SK-N-MC (cell line): ENCODE results near the gene CSGALNACT2.

Experiments
- EZH2 ChIP-seq: fragments of 200-600 bp; sonication (generic); IDR thresholded peaks from one replicate; pipeline ENCODE4 v1.6.1; 2017; ENCODE audit warnings: antibody characterized with exemption
- POLR2AphosphoS5 ChIP-seq: IDR thresholded peaks from 2 replicates; pipeline ENCODE4 v1.6.1; 2012; ENCODE audit warnings: mild to moderate bottlenecking, low read depth, low read length, borderline replicate concordance

- no peak for TF ChIP-seq POLR2AphosphoS5
- no peak for TF ChIP-seq EZH2
Observed at GRCh38 chr10:43127442-43127841, 10.8 kb upstream of the CSGALNACT2 start.
